Breast epithelium (tissue), 4 donors: ENCODE measurements around the gene RETREG1. TPM values are rescaled to one million over a fixed set of nuclear protein-coding genes. Genes with fewer than 3 reads are reported as not detected.
A peak's percentile ranks its signal among the peaks of the same experiment; 100 is the strongest.

Experiments
- DNase-seq, 2 donors: peaks; one replicate each; pipeline ENCODE4 v3.0.0-alpha.2; 2019; ENCODE audit warnings: low spot score in 2 of 2
- H3K27ac ChIP-seq, 2 donors: fragments of 200-600 bp; sonication (generic) in 1 of 2; one replicate each; pipeline ENCODE4 v1.5.1; 2016 to 2019; ENCODE audit warnings: mild to moderate bottlenecking in 1 of 2
- H3K27me3 ChIP-seq, 2 donors: fragments of 200-600 bp; sonication (generic) in 1 of 2; one replicate each; pipeline versions ENCODE4 v1.5.1 to v1.6.0; 2017 to 2019; ENCODE audit warnings: control low read depth in 1 of 2, mild to moderate bottlenecking in 1 of 2
- H3K36me3 ChIP-seq: fragments of 200-600 bp; one replicate; pipeline ENCODE4 v1.5.1; 2019
- H3K4me1 ChIP-seq, 2 donors: fragments of 200-600 bp; sonication (generic); one replicate each; pipeline ENCODE4 v1.5.1; 2016 to 2019; ENCODE audit warnings: control low read depth in 1 of 2
- H3K4me3 ChIP-seq, 3 donors: fragments of 200-600 bp; sonication (generic); 1 replicate in 2 of 3; 2 replicates in 1 of 3; pipeline ENCODE4 v1.5.1; 2016 to 2019; ENCODE audit warnings: mild to moderate bottlenecking in 3 of 3, moderate library complexity in 2 of 3
- H3K9me3 ChIP-seq, 2 donors: fragments of 200-600 bp; sonication (generic) in 1 of 2; one replicate each; pipeline ENCODE4 v1.5.1; 2016 to 2019; ENCODE audit warnings: control low read depth in 1 of 2
- POLR2A ChIP-seq: fragments of 450-650 bp; IDR thresholded peaks from one replicate; pipeline ENCODE4 v1.6.1; 2016; ENCODE audit warnings: antibody characterized with exemption, mild to moderate bottlenecking, moderate library complexity
- POLR2AphosphoS5 ChIP-seq, 3 donors: sonication (generic); formaldehyde crosslinking; IDR thresholded peaks; one replicate each; pipeline ENCODE4 v1.6.1; 2017; ENCODE audit warnings: antibody characterized with exemption in 3 of 3
- intact Hi-C: fragments of 100-400 bp; cut with DNase I; formaldehyde crosslinking; loops from one replicate; pipeline ENCODE4 v1.15.1; 2023; ENCODE audit warnings: low total_unique reads
- total RNA-seq, 3 donors: library from RNA; depleted of rRNA; stranded (reverse); fragments of >200 nt; gene quantifications; one replicate each; pipeline ENCODE4 v1.1.0, GENCODE V29; 2016
- TF ChIP-seq, protein P1 (sequence below), 3 donors: fragments of 450-650 bp; IDR thresholded peaks; one replicate each; pipeline ENCODE4 v1.5.1; 2016 to 2017; ENCODE audit warnings: antibody characterized with exemption in 3 of 3, mild to moderate bottlenecking in 3 of 3, moderate library complexity in 3 of 3

Gene RETREG1
- total RNA-seq, 3 donors from 2014 or later = 27.1 to 51.5 (median 37.7) TPM

DNA sequence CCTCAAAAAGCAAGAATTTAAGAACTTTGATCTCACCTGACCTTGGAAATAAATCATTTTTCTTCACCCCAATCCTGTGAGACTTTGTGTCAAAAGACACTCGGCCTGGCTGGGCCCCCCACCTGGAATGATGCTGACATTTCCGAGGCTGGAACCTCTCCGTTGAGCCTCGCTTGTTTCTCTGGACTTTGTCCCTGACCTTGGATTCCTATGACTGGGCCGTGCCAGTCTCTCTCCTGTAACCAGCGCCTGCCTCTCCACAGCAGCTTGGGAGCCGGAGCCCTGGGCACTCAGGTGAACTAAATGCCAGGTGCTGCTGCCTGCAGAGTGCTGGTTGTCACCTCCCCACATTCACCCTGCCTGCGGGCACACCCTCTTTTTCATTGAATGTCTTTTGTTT lies 62.7 kb downstream of the RETREG1 start:
- TF ChIP-seq, protein P1, sequence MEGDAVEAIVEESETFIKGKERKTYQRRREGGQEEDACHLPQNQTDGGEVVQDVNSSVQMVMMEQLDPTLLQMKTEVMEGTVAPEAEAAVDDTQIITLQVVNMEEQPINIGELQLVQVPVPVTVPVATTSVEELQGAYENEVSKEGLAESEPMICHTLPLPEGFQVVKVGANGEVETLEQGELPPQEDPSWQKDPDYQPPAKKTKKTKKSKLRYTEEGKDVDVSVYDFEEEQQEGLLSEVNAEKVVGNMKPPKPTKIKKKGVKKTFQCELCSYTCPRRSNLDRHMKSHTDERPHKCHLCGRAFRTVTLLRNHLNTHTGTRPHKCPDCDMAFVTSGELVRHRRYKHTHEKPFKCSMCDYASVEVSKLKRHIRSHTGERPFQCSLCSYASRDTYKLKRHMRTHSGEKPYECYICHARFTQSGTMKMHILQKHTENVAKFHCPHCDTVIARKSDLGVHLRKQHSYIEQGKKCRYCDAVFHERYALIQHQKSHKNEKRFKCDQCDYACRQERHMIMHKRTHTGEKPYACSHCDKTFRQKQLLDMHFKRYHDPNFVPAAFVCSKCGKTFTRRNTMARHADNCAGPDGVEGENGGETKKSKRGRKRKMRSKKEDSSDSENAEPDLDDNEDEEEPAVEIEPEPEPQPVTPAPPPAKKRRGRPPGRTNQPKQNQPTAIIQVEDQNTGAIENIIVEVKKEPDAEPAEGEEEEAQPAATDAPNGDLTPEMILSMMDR (IDR thresholded peaks at IDR 0.05) = no peak
- TF ChIP-seq POLR2A (no peak), POLR2AphosphoS5 (IDR thresholded peaks at IDR 0.05) (no peak)
- H3K27me3 ChIP-seq = no peaks in the 10 kb centered on the region
- no peak for DNase-seq
- no peaks in the 10 kb centered on the region for H3K9me3 ChIP-seq
- H3K4me1 ChIP-seq = no peaks in the 10 kb centered on the region
- H3K4me3 ChIP-seq = no peak overlapping the region
- no peaks in the 10 kb centered on the region for H3K36me3 ChIP-seq
- intact Hi-C loops = no loop called here
- H3K27ac ChIP-seq = no peak overlapping the region

DNA sequence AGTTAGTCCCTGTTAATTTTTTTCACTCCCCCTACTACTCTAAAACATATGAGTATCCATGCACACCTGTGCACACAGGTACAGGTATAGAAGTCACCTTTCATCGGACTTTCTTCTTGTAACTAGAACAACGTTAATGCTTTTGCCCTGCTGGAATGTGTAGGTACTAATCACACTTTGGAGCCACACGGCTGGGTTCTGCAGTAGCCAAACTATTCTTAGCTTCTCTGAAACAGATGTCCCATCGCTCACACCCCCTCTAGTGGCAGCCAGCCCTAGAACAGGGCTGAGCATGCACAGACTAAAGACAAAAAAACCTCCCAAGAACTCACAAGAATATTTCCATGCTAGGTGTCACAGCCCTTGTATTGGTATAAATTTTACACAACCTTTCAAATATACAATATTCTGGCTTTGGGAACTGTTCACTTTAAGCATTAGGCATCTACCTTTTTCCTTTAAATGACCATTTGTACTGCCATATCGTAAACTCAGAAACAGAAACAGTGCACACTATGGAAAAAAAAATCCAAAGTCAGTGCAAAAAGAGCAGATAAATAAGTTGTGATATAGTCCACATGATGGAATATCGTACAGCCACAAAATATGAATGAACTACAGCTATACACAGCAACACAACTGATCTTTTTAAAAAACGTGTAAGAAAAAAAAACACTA lies 64.0 kb downstream of the RETREG1 start:
- H3K4me1 ChIP-seq = no peaks in the 10 kb centered on the region
- DNase-seq = peak; percentile 60 to 74
- H3K9me3 ChIP-seq = no peaks in the 10 kb centered on the region
- no peak for TF ChIP-seq POLR2AphosphoS5 (IDR thresholded peaks at IDR 0.05)
- TF ChIP-seq, protein P1 (IDR thresholded peaks at IDR 0.05) = peak; percentile 51 to 67 (median 66)
- TF ChIP-seq POLR2A = no peak
- no peaks in the 10 kb centered on the region for H3K27me3 ChIP-seq
- no peak overlapping the region for H3K27ac ChIP-seq
- H3K4me3 ChIP-seq = no peak overlapping the region
- intact Hi-C loops = no loop called here
- H3K36me3 ChIP-seq = no peaks in the 10 kb centered on the region

DNA sequence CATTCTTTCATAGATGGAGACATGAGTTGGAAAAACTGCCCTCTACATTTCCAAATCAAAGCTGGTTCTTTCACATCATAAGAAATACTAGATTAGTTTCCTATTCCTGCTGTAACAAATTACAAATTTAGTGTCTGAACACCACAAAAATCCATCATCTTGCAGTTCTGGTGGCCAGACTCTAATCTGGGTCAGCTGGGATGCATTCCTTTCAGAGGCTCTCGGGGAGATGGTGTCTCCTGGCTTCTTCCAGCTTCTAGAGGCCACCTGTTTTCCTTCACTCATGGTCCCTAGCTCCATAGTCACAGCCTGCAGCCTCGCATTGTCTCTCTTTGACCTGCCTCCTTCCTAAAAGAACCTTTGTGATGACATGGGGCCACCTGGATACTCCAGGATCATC lies 65.2 kb downstream of the RETREG1 start:
- no peaks in the 10 kb centered on the region for H3K36me3 ChIP-seq
- TF ChIP-seq POLR2A (no peak), POLR2AphosphoS5 (IDR thresholded peaks at IDR 0.05) (no peak)
- TF ChIP-seq, protein P1 (IDR thresholded peaks at IDR 0.05) = no peak
- intact Hi-C loops = no loop called here
- no peak overlapping the region for H3K27ac ChIP-seq
- no peak overlapping the region for H3K4me3 ChIP-seq
- no peaks in the 10 kb centered on the region for H3K27me3 ChIP-seq
- DNase-seq = no peak
- no peaks in the 10 kb centered on the region for H3K9me3 ChIP-seq
- no peaks in the 10 kb centered on the region for H3K4me1 ChIP-seq

DNA sequence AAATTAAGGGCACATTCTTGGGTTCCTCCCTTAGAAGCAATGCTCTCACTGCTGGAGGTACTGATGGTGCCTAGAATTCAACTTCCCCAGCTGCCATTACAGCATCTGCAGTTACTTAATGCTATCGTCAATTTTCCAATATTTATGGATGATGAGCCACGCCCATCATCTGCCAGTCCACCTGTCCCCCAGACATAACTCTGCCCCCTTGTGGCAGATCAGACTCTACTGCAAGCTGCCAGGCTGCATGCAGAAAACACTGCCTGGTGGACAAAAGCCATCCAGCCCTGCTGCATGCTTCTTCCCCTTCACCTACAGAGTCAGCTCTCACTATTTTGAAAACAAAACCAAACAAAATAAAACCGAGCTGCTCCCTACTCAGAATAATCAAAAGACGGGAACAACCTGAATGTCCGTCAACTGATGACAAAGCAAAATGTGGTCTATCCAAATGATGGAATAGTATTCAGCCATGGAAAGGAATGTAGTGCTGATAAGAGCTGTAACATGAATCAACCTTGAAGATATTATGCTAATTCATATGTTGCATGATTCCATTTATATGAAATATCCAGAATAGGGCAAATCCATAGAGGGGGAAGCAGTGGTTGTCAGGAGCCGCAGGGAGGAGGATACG lies 66.4 kb downstream of the RETREG1 start:
- Histone ChIP-seq H3K4me1 (no peaks in the 10 kb centered on the region), H3K27me3 (no peaks in the 10 kb centered on the region), H3K4me3 (no peak overlapping the region), H3K36me3 (no peaks in the 10 kb centered on the region), H3K9me3 (no peaks in the 10 kb centered on the region), H3K27ac (no peak overlapping the region)
- no peak for DNase-seq
- TF ChIP-seq, protein P1 (IDR thresholded peaks at IDR 0.05) = peak in 1 of 3 donors; percentile 32
- no peak for TF ChIP-seq POLR2AphosphoS5 (IDR thresholded peaks at IDR 0.05)
- intact Hi-C loops = no loop called here

DNA sequence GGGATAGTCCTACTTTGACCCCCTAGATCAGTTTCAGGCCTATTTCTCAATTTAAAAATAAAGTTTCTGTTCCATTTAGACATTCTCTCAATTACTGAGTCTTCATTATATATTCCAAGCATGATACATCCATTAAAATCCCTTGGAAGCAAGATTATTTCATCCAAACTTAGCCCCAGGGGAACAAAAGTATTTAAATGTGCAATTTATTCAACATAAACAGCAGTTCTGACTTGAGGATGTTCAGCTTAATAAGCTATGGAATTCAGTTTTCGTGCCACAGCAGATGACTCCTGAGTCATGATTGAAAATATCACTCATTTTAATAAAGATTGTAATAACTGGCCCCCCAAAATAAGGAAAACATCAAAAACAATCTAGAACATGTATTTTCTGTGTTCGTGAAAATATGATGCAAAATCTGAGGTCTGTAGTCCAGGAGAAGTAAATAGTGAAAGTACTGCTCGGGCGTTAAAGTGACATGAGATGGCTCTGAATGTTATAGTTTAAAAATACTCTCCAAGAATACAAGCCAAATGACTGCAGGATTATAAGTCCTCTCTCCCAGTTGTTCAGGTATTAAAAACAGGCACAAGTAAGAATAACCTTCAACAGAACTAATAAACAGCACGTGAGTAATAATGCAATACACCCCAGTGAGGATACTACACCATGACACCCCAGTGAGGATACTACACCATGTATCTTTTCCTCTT lies 67.1 kb downstream of the RETREG1 start:
- Histone ChIP-seq H3K27me3 (no peaks in the 10 kb centered on the region), H3K36me3 (no peaks in the 10 kb centered on the region), H3K4me1 (no peaks in the 10 kb centered on the region), H3K4me3 (no peak overlapping the region), H3K27ac (no peak overlapping the region), H3K9me3 (no peaks in the 10 kb centered on the region)
- TF ChIP-seq POLR2A (no peak), POLR2AphosphoS5 (IDR thresholded peaks at IDR 0.05) (no peak)
- TF ChIP-seq, protein P1 (IDR thresholded peaks at IDR 0.05) = no peak
- intact Hi-C loops = no loop called here
- DNase-seq = no peak
